Colonic mucosa (tissue), 4 donors: ENCODE results near the gene ZNF691. TPM values are rescaled to one million over a fixed set of nuclear protein-coding genes. Genes with fewer than 3 reads are reported as not detected.
A peak's percentile ranks its signal among the peaks of the same experiment; 100 is the strongest.

Experiments
- DNase-seq: peaks from one replicate; pipeline ENCODE4 v3.0.0-alpha.2; 2020
- H3K27ac ChIP-seq: fragments of 200-600 bp; one replicate; pipeline ENCODE4 v1.8.0; 2021
- H3K27me3 ChIP-seq: fragments of 200-600 bp; one replicate; pipeline ENCODE4 v1.8.0; 2021
- H3K36me3 ChIP-seq: fragments of 200-600 bp; one replicate; pipeline ENCODE4 v1.8.0; 2021
- H3K4me1 ChIP-seq: fragments of 200-600 bp; one replicate; pipeline ENCODE4 v1.8.0; 2021; ENCODE audit warnings: mild to moderate bottlenecking
- H3K4me3 ChIP-seq: fragments of 200-600 bp; one replicate; pipeline ENCODE4 v1.8.0; 2021
- H3K9ac ChIP-seq, 2 donors: one replicate each; pipeline ENCODE4 v1.7.0; 2013; ENCODE audit warnings: control low read depth in 2 of 2, low read depth in 2 of 2, low read length in 2 of 2
- H3K9me3 ChIP-seq: fragments of 200-600 bp; one replicate; pipeline ENCODE4 v1.8.0; 2021
- intact Hi-C: fragments of 100-400 bp; cut with DNase I; formaldehyde crosslinking; loops from one replicate; pipeline ENCODE4 v1.14.1; 2022
- total RNA-seq, 2 donors: library from RNA; stranded (reverse); fragmentation: NEBNext Ultra II Directional in 1 of 2; extraction: Animal tissue kit (Norgen Biotek cat#: 25700) in 1 of 2; gene quantifications; one replicate each; pipeline ENCODE4 v1.2.1, GENCODE V29; 2021
- TF ChIP-seq, protein P1 (sequence below): fragments of 200-600 bp; IDR thresholded peaks from one replicate; pipeline ENCODE4 v1.8.0; 2022; ENCODE audit warnings: antibody characterized with exemption, mild to moderate bottlenecking
- donor health status: healthy.
- donor health status: DM: no; HTN: no; CAD: no.
- donor health status: DM: no; HTN: no; CAD: no.

ZNF691 gene
- total RNA-seq, 2 donors from 2014 or later: 5.1 to 6.2 TPM

DNA sequence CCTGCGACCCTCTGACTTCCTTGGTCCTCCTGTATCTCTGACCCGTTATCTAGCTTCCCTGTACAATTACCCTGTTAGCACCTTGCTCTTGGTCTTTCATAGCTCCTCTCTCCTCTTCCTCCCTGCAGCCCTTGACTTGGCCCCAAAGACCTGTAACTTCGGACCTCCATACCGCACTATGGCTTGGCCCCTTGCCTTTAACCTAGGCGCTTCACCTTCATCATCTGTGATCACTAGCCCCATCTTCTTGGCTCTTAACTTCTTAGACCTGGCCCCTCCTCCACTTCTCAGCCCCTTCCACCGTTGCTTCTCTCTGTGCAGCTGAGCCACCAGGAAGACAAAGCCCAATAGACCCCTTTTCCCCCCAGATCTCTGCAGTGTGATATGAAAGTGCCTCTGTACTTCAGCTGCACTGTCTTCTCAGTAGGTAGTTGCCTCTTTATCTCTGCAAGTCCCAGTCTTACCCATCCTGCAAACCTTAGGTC, 740 bp downstream of the ZNF691 start:
- H3K9me3 ChIP-seq: no peaks in the 10 kb centered on the region
- H3K9ac ChIP-seq: peak overlapping the region; percentile 80 to 90
- no peaks in the 10 kb centered on the region for H3K36me3 ChIP-seq
- peak overlapping the region; percentile 99 for H3K4me3 ChIP-seq
- peaks cover 4% of the 10 kb centered on the region for H3K4me1 ChIP-seq
- no peak overlapping the region for H3K27ac ChIP-seq
- TF ChIP-seq, protein P1, sequence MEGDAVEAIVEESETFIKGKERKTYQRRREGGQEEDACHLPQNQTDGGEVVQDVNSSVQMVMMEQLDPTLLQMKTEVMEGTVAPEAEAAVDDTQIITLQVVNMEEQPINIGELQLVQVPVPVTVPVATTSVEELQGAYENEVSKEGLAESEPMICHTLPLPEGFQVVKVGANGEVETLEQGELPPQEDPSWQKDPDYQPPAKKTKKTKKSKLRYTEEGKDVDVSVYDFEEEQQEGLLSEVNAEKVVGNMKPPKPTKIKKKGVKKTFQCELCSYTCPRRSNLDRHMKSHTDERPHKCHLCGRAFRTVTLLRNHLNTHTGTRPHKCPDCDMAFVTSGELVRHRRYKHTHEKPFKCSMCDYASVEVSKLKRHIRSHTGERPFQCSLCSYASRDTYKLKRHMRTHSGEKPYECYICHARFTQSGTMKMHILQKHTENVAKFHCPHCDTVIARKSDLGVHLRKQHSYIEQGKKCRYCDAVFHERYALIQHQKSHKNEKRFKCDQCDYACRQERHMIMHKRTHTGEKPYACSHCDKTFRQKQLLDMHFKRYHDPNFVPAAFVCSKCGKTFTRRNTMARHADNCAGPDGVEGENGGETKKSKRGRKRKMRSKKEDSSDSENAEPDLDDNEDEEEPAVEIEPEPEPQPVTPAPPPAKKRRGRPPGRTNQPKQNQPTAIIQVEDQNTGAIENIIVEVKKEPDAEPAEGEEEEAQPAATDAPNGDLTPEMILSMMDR: no peak
- H3K27me3 ChIP-seq: no peaks in the 10 kb centered on the region
- no peak for DNase-seq
- intact Hi-C loops: no loop called here

DNA sequence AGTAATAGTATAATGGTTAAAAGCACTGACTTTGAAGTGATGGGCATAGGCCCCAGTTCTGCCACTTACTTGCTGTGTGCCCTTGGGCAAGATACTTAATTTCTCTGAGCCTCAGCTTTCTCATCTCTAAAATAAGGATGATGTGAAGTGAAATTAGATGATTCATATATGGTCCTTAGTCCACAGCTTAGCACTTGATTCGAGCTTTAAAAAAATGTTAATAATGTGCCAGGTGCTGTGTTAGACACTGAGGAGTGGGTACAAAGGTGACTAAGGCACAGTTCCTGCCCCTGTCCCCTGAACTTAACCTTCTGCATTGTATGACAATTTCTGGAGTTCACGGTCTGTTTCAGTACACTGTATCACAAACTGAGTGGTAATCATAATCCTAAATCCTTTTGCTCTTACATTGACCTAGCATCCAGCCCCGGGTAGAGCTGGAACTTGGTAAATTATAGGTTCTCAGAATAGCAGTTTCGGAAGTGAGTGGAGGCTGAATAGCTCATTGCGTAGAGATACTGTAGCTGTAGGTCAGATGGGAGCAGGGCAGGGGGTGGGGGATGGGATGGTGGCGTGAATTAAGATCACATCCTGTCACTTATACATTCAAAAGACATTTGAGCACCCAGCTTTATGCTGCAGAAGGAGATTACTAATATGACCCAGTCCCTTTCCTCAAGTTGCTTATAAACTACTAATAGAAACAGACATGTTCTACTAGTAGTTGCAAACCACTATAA, 1.5 kb downstream of the ZNF691 start:
- Histone ChIP-seq H3K36me3 (no peaks in the 10 kb centered on the region), H3K9ac (no peak overlapping the region), H3K4me1 (peaks cover 4% of the 10 kb centered on the region), H3K27me3 (no peaks in the 10 kb centered on the region), H3K27ac (no peak overlapping the region), H3K4me3 (no peak overlapping the region), H3K9me3 (no peaks in the 10 kb centered on the region)
- intact Hi-C loops: no loop called here
- TF ChIP-seq, protein P1: no peak
- no peak for DNase-seq

DNA sequence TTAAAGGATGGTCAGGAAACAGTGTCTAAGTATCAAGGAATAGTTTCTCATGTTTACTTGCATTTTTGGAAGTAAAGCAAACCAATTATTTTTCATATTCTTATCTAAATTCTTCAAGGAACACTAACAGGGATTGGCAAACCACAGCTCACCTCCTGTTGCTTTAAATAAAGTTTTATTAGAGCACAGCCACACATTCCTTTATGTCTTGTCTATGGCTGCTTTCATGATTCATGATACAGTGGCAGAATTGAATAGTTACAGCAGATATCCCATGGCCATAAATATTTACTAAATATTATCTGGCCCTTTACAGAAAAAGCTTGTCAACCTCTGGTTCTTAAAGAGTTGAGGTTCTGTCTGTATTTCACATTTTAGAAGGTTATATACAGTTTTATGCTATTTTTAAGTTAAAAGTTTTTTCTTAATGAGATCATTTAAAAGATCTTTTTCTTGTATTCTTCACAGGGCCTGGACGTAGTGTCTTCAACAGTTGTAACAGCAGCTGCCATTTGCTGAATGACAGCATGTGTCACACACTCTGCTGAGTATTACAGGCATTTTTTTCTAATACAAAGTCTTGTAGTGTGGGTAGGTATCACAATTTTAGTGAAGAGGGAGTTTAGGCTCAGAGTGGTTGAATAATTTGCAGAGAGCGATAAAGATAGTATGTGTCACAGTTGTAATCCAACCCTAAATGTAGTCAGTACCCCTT, 2.6 kb downstream of the ZNF691 start:
- no peak overlapping the region for H3K4me3 ChIP-seq
- no peaks in the 10 kb centered on the region for H3K9me3 ChIP-seq
- H3K27ac ChIP-seq: no peak overlapping the region
- no peak overlapping the region for H3K9ac ChIP-seq
- H3K4me1 ChIP-seq: peaks cover 4% of the 10 kb centered on the region
- TF ChIP-seq, protein P1: no peak
- H3K27me3 ChIP-seq: no peaks in the 10 kb centered on the region
- H3K36me3 ChIP-seq: no peaks in the 10 kb centered on the region
- no peak for DNase-seq
- intact Hi-C loops: no loop called here

DNA sequence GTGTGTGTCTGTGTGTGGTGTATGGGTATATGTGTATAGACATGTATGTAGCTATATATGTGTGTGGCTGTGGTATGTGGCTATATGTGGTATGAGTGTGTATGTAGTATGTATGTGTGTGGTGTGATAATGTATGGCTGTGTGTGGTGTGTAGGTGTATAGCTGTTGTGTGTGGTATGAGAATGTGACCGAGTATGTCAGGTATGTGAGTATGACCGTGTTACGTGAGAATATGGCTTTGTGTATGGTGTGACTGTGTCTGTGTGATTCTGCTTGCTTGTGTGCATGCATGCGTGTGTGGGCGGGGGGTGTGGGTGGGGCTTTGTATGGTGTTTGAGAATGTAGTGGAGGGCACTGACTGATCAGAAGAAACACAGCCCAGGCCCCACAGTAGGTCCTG, 3.5 kb downstream of the ZNF691 start:
- no peaks in the 10 kb centered on the region for H3K27me3 ChIP-seq
- H3K4me3 ChIP-seq: no peak overlapping the region
- TF ChIP-seq, protein P1: no peak
- H3K9me3 ChIP-seq: no peaks in the 10 kb centered on the region
- no peak overlapping the region for H3K27ac ChIP-seq
- no peaks in the 10 kb centered on the region for H3K36me3 ChIP-seq
- no peak for DNase-seq
- peaks cover 4% of the 10 kb centered on the region for H3K4me1 ChIP-seq
- intact Hi-C loops: no loop called here
- H3K9ac ChIP-seq: no peak overlapping the region

DNA sequence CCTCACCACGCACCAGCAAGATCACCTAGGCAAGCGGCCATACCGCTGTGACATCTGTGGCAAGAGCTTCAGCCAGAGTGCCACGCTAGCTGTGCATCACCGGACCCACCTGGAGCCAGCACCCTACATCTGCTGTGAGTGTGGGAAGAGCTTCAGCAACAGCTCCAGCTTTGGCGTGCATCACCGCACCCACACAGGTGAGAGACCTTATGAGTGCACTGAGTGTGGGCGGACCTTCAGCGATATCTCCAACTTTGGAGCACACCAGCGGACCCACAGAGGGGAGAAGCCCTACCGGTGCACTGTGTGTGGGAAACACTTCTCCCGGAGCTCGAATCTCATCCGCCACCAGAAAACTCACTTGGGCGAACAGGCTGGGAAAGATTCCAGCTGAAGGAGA, 5.0 kb downstream of the ZNF691 start:
- intact Hi-C loops: no loop called here

More for the DNA sequence above, 5.0 kb downstream of the ZNF691 start:
- Histone ChIP-seq H3K4me1 (peaks cover 4% of the 10 kb centered on the region), H3K36me3 (no peaks in the 10 kb centered on the region), H3K9ac (no peak overlapping the region), H3K9me3 (no peaks in the 10 kb centered on the region), H3K27ac (no peak overlapping the region), H3K27me3 (no peaks in the 10 kb centered on the region), H3K4me3 (no peak overlapping the region)
- TF ChIP-seq, protein P1: no peak
- no peak for DNase-seq
